Coronary artery (tissue), 2 donors: Measurements from ENCODE around the gene RPF1.
A peak's percentile ranks its signal among the peaks of the same experiment; 100 is the strongest.
"Not testable (repeated sequence)": the region's sequence is repeated elsewhere in the genome, so short reads cannot be mapped to it uniquely, and the experiment has no call there.

Experiments
- DNase-seq: peaks from one replicate; pipeline ENCODE4 v3.0.0-alpha.2; 2017; ENCODE audit warnings: low spot score
- H3K27ac ChIP-seq, 2 donors: fragments of 200-600 bp; sonication (generic); one replicate each; pipeline ENCODE4 v1.5.1; 2016 to 2019
- H3K4me3 ChIP-seq: fragments of 200-600 bp; sonication (generic); 2 replicates; pipeline ENCODE4 v1.5.1; 2016; ENCODE audit warnings: mild to moderate bottlenecking, moderate library complexity
- TF ChIP-seq, protein P1 (sequence below): fragments of 200-600 bp; sonication (generic); IDR thresholded peaks from one replicate; pipeline ENCODE4 v1.5.1; 2019; ENCODE audit warnings: antibody characterized with exemption

The RPF1 gene

DNA sequence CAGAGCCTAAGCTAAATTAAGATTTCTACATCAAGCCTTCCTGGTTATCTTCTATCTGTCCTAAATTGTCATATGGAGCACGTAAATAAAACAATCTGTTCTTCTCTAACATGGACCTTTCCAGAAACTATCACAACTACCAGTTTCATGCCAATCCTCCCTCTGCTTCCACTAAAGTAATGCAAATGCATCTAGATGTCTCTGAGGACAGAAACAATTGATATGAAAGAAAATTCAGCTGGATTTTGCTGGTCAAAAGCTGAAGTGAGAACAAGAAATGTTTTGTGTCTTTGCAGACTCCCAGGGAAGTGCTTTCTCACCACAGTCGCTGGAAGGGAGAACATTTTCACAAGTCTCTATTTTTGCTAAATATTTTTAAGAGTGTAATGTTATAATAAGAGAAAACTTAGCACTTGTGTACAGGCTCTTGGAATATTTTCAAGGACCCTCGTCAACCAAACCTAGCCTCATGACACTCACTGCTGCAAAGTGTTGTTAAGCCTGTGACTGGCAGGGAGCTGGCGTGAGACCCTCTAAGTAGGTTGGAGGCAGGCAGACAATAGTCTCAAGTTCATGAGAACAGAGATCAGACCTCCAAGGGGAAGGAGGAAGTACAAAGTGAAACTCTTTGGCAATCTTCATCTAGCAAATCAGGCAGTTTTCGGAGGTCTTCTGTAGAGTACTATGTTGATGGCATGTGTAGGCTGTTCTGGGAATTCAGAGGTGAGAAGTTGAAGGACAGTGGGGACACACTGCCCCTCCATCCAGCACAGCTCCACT, 42.0 kb upstream of the RPF1 start:
- no peak overlapping the region for H3K4me3 ChIP-seq
- no peak for DNase-seq

DNA sequence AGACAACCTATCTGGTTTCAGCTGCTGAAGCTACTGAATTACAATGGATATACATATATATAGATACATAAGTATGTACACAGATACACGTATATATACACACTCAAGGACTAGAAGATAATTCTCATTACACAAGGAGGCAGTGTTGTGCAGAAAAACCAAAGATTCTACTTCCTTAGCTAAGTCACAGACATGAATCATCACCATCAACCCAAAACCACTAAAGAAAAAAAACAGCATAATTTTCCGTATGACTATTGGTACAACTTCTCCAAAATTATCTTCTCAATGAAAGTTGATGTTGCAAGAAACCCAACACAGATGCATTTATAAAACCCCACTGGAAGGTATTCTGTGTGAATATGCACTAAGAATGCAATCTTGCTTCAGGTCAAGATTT, 36.8 kb upstream of the RPF1 start:
- TF ChIP-seq, protein P1, sequence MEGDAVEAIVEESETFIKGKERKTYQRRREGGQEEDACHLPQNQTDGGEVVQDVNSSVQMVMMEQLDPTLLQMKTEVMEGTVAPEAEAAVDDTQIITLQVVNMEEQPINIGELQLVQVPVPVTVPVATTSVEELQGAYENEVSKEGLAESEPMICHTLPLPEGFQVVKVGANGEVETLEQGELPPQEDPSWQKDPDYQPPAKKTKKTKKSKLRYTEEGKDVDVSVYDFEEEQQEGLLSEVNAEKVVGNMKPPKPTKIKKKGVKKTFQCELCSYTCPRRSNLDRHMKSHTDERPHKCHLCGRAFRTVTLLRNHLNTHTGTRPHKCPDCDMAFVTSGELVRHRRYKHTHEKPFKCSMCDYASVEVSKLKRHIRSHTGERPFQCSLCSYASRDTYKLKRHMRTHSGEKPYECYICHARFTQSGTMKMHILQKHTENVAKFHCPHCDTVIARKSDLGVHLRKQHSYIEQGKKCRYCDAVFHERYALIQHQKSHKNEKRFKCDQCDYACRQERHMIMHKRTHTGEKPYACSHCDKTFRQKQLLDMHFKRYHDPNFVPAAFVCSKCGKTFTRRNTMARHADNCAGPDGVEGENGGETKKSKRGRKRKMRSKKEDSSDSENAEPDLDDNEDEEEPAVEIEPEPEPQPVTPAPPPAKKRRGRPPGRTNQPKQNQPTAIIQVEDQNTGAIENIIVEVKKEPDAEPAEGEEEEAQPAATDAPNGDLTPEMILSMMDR: peak; percentile 23
- no peak for DNase-seq
- H3K4me3 ChIP-seq: no peak overlapping the region

More for the DNA sequence above, 42.0 kb upstream of the RPF1 start:
- TF ChIP-seq, protein P1: no peak
- H3K27ac ChIP-seq: peak overlapping the region in 1 of 2 donors; percentile 17

DNA sequence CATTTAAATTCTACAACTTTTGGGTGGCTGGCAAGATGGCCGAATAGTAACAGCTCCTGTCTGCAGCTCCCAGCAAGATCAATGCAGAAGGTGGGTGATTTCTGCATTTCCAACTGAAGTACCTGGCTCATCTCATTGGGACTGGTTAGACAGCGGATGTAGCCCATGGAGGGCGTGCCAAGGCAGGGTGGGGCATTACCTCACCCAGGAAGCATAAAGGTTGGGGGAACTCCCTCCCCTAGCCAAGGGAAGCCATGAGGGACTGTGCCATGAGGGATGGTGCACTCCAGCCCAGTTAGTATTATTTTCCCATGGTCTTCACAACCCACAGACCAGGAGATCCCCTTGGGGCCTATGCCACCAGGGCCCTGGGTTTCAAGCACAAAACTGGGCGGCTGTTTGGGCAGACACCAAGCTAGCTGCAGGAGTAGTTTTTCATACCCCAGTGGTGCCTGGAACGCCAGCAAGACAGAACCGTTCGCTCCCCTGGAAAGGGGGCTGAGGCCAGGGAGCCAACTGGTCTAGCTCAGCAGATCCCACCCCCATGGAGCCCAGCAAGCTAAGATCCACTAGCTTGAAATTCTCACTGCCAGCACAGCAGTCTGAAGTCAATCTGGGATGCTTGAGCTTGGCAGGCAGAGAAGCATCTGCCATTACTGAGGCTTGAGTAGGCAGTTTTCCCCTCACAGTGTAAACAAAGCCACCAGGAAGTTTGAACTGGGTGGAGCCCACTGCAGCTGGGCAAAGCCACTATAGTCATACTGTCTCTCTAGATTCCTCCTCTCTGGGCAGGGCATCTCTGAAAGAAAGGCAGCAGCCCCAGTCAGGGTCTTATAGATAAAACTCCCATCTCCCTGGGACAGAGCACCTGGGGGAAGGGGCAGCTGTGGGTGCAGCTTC, 36.1 kb upstream of the RPF1 start:
- H3K27ac ChIP-seq, H3K4me3 ChIP-seq, DNase-seq: not testable (repeated sequence)

More for the DNA sequence above, 36.8 kb upstream of the RPF1 start:
- no peak overlapping the region for H3K27ac ChIP-seq

DNA sequence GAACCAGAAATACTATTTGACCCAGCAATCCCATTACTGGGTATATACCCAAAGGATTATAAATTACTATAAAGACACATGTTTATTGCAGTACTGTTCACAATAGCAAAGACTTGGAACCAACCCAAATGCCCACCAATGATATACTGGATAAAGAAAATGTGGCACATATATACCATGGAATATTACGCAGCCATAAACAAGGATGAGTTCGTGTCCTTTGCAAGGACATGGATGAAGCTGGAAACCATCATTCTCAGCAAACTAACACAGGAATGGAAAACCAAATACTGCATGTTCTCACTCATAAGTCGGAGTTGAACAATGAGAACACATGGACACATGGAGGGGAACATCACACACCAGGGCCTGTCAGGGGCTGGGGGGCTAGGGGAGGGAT, 30.4 kb upstream of the RPF1 start:
- not testable (repeated sequence) for H3K27ac ChIP-seq, DNase-seq, H3K4me3 ChIP-seq

DNA sequence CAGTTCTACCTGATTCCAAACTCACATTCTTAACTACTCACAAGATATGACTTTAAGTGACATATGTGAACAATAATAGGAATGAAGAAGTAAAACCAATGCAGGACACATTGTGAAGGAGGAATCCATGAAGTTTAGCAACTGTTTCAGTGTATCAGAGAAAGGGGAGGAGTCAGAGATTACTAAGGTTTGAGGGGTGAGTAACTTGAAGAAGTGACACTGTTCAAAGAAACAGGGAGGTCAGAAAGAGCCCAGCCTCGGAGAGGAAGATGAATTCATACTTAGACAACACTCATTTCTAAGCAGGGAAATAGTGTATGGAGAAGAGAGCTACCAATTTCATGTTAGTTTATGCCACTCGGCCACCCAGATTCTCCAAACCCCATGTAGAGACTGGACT, 28.2 kb upstream of the RPF1 start:
- Histone ChIP-seq H3K27ac (no peak overlapping the region), H3K4me3 (no peak overlapping the region)
- DNase-seq: no peak
- TF ChIP-seq, protein P1: no peak

DNA sequence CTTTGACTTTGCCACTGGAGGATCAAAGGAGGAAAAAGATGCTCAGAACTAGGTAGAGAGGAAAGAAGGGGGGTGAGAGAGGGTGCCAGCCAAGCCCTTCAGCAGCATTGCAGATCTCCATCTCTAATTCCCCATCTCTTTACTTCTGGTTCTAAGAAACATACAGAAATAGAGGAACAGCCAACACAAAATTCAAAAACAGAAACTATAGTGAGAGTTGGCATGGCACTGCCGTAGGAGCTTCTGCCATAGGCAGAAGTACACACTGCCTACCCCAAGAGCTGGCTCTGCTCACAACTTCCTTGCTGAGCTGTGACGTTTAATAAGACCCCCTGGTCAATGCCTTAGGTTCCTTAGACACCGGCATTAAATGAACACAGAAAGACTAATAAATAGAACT, 26.6 kb upstream of the RPF1 start:
- no peak overlapping the region for H3K27ac ChIP-seq
- TF ChIP-seq, protein P1: no peak
- H3K4me3 ChIP-seq: no peak overlapping the region
- DNase-seq: no peak

DNA sequence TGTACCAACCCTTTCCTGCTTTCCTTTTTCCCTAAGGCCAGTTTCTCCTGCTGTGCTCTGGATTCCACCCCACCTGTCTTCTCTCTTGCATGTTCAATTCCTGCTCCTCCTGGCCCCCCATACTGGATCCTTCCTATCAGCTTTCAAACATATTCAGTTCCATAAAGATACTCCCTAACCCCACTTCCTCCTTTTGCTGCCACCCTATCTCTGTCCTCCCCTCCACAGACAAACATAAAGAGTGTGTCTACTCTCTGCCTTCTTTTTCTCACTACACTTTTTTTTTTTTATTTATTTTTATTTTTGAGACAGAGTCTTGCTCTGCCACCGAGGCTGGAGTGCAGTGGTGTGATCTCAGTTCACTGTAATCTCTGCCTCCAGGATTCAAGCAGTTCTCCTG, 16.9 kb upstream of the RPF1 start:
- Histone ChIP-seq H3K4me3 (no peak overlapping the region), H3K27ac (no peak overlapping the region)
- DNase-seq: no peak
- TF ChIP-seq, protein P1: no peak

DNA sequence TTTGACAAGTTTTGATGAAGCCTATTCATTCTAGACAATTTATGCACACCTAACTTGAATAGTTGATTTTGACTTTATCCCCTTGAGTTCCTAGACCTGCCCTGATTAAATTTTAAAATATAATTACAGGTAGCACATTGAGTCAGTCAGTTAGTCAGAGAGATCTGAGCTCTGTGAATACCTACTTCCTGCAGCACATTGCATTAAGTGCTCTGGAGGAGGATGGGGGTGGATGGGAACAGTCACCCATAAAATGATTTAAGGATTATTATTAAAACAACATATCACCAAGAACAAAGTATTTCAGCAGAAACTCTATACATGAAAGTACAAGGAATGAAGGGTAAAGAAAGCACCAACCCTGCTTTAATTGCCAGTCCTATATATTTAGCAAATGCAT, 11.8 kb upstream of the RPF1 start:
- DNase-seq: no peak
- Histone ChIP-seq H3K4me3 (no peak overlapping the region), H3K27ac (no peak overlapping the region)
- TF ChIP-seq, protein P1: no peak
